Erythroblast (primary cell): Measurements from ENCODE around the gene CDH5.

Source experiments
- GATA1 ChIP-seq: IDR thresholded peaks from 2 replicates; pipeline ENCODE4 v1.6.1; 2011; ENCODE audit warnings: low read depth, mild to moderate bottlenecking, control low read depth, low read length, moderate library complexity
- POLR2A ChIP-seq: IDR thresholded peaks from 2 replicates; pipeline ENCODE4 v1.6.1; 2011; ENCODE audit warnings: mild to moderate bottlenecking, low read length

GRCh38 chr16:66429290-66429962 is 62.9 kb downstream of the CDH5 start:
- TF ChIP-seq POLR2A (no peak), GATA1 (no peak)
